SK-N-MC (cell line): Measurements from ENCODE around the gene SOX6.

Experiments
- EZH2 ChIP-seq: fragments of 200-600 bp; sonication (generic); IDR thresholded peaks from one replicate; pipeline ENCODE4 v1.6.1; 2017; ENCODE audit warnings: antibody characterized with exemption
- FOXP2 ChIP-seq: optimal IDR thresholded peaks from 2 replicates; pipeline ENCODE3; 2011; ENCODE audit warnings: mild to moderate bottlenecking, moderate library complexity; ENCODE audit not compliant: insufficient read depth; ENCODE audit errors: extremely low read length, control extremely low read depth
- POLR2AphosphoS5 ChIP-seq: IDR thresholded peaks from 2 replicates; pipeline ENCODE4 v1.6.1; 2012; ENCODE audit warnings: mild to moderate bottlenecking, low read depth, low read length, borderline replicate concordance

DNA sequence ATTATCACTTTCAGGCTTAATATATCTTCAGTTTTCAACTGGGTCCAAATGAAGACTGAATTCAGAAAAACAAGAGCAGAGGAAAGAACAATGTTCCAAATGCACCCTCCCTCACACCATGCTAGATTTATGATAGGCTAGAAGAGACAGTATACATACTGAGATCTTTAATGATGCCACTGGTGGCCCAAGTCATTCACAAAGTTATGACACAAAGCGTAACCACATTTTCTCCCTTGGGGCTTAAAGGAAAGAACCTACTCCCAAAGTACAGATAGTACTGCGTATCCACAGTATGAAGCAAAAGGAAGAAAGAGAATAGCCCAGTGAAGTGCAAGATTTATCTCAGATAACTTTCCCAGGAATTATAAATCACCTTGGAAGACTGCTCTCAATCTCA lies 10.9 kb upstream of the SOX6 start:
- TF ChIP-seq POLR2AphosphoS5 (no peak), EZH2 (no peak), FOXP2 (no peak)
